T-cell (primary cell): ENCODE data around the gene ATP5ME. TPM values are rescaled to one million over a fixed set of nuclear protein-coding genes. Genes with fewer than 3 reads are reported as not detected.

Experiments
- ATAC-seq, 4 experiments: fragments of 200-7000 bp in 3 of 4; fragments of 150-1000 bp in 1 of 4; cut with Tn5 transposase; replicated peaks in 1 of 4; 1 replicate in 3 of 4; 2 replicates in 1 of 4; pipeline ENCODE4 v1.10.0; 2021; ENCODE audit warnings: moderate library complexity in 3 of 4, mild to moderate bottlenecking in 2 of 4, moderate number of reproducible peaks in 1 of 4
- CTCF ChIA-PET, 2 donors: fragments of 300-600 bp; sonication (Branson Sonifier 250); formaldehyde crosslinking; loops; one replicate each; lab custom pipeline; 2022; ENCODE audit warnings: antibody characterized with exemption in 2 of 2; lab: Charles Lee
- POLR2A ChIA-PET, 2 donors: fragments of 300-600 bp; sonication (Branson Sonifier 250); formaldehyde crosslinking; loops; one replicate each; lab custom pipeline; 2022; ENCODE audit warnings: antibody characterized with exemption in 2 of 2; lab: Charles Lee
- DNase-seq, 35 experiments: peaks; one replicate each; pipeline versions ENCODE4 v3.0.0 to v3.0.0-alpha.2; 2013 to 2023
- H3K27ac ChIP-seq: one replicate; pipeline ENCODE4 v1.5.1; 2013; ENCODE audit warnings: low read length
- H3K27me3 ChIP-seq, 2 experiments: replicated peaks in 1 of 2; 1 replicate in 1 of 2; 2 replicates in 1 of 2; pipeline versions ENCODE4 v1.6.1 to v1.7.0; 2013; ENCODE audit warnings: low read length in 1 of 2, mixed read lengths in 1 of 2; ENCODE audit not compliant: control insufficient read depth in 2 of 2, insufficient read depth in 2 of 2; ENCODE audit errors: extremely low read depth in 1 of 2
- H3K36me3 ChIP-seq, 2 donors: 1 replicate in 1 of 2; 2 replicates in 1 of 2; pipeline versions ENCODE4 v1.6.1 to v1.7.0; 2013; ENCODE audit warnings: low read length in 1 of 2; ENCODE audit not compliant: control insufficient read depth in 2 of 2, insufficient read depth in 1 of 2; ENCODE audit errors: extremely low read depth in 1 of 2
- H3K4me1 ChIP-seq, 2 experiments: 1 replicate in 1 of 2; 2 replicates in 1 of 2; pipeline versions ENCODE4 v1.6.1 to v1.7.0; 2013; ENCODE audit warnings: low read length in 2 of 2, mixed read lengths in 1 of 2; ENCODE audit not compliant: insufficient read depth in 2 of 2, control insufficient read depth in 1 of 2; ENCODE audit errors: extremely low read depth in 1 of 2
- H3K4me3 ChIP-seq, 2 donors: 1 replicate in 1 of 2; 2 replicates in 1 of 2; pipeline versions ENCODE4 v1.5.1 to v1.7.0; 2013; ENCODE audit warnings: mild to moderate bottlenecking in 2 of 2, low read length in 1 of 2, moderate library complexity in 1 of 2; ENCODE audit not compliant: control insufficient read depth in 1 of 2; ENCODE audit errors: extremely low read depth in 1 of 2
- H3K9me3 ChIP-seq: 2 replicates; pipeline ENCODE4 v1.7.0; 2013
- H3K27ac Mint-ChIP-seq, 2 donors: one replicate each; pipeline ENCODE4 v1.8.0; 2020 to 2021; ENCODE audit warnings: mild to moderate bottlenecking in 2 of 2, mixed read lengths in 2 of 2
- H3K27me3 Mint-ChIP-seq, 2 donors: one replicate each; pipeline ENCODE4 v1.8.0; 2021 to 2022; ENCODE audit warnings: mixed read lengths in 2 of 2
- H3K36me3 Mint-ChIP-seq: one replicate; pipeline ENCODE4 v1.8.0; 2021; ENCODE audit warnings: mixed read lengths
- H3K4me1 Mint-ChIP-seq, 3 donors: one replicate each; pipeline ENCODE4 v1.8.0; 2020 to 2022; ENCODE audit warnings: mixed read lengths in 3 of 3, mild to moderate bottlenecking in 1 of 3
- H3K4me3 Mint-ChIP-seq, 3 donors: one replicate each; pipeline ENCODE4 v1.8.0; 2020 to 2022; ENCODE audit warnings: mild to moderate bottlenecking in 3 of 3, mixed read lengths in 3 of 3, moderate library complexity in 3 of 3
- H3K9me3 Mint-ChIP-seq, 3 donors: one replicate each; pipeline ENCODE4 v1.8.0; 2020 to 2022; ENCODE audit warnings: mixed read lengths in 3 of 3
- WGBS: methylation state at CpG from one replicate; pipeline ENCODE4 v1.1.5; 2013; ENCODE audit warnings: missing lambda C conversion rate; ENCODE audit not compliant: insufficient coverage; 5-methylcytosine and 5-hydroxymethylcytosine counted together
- total RNA-seq, 35 experiments: library from RNA in 6 of 35; stranded (reverse) in 6 of 35; fragments of 120-200 nt in 1 of 35; gene quantifications; one replicate each; pipeline versions ENCODE4 v1.2.1 to v1.2.4 and lab custom pipeline; 2013 to 2026

The ATP5ME gene
- total RNA-seq, 5 donors from 2014 or later (not counting 1 experiment from before 2014, with no cell fraction given), result 92.4 to 158 (median 145) TPM

DNA sequence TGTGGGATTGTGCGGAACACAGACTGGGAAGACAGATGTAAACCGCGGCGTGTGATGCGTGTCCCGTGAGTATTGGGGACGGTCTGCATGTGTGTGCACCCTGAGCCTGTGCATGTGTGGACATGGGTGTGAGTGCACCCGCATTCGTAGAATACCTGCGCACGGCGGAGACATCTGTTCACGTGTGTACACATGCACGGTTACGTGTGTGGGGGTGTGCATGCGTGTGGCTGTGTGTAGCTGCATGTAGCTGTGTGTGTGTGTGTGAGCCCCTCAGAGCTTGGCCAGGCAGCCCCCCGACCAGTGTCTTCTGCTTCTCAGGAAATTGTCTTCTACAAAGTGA is 19.6 kb downstream of the ATP5ME start:
- no peak for DNase-seq
- 93% methylated on average over 17 of the region's 17 CpGs for WGBS
- Histone ChIP-seq H3K9me3 (no peaks in the 10 kb centered on the region), H3K27ac (no peak overlapping the region), H3K4me3 (no peak overlapping the region), H3K4me1 (no peaks in the 10 kb centered on the region), H3K36me3 (no peaks in the 10 kb centered on the region), H3K27me3 (peaks cover 0 to 43% of the 10 kb centered on the region in 2 experiments)
- no peaks in the 10 kb centered on the region for H3K4me1 Mint-ChIP-seq
- no peak overlapping the region for H3K27ac Mint-ChIP-seq
- no peaks in the 10 kb centered on the region for H3K9me3 Mint-ChIP-seq
- CTCF ChIA-PET, result no interaction called here
- POLR2A ChIA-PET, result no interaction called here
- H3K27me3 Mint-ChIP-seq, result peaks cover 0 to 17% of the 10 kb centered on the region in 2 donors
- ATAC-seq, result no peak
- no peaks in the 10 kb centered on the region for H3K36me3 Mint-ChIP-seq
- H3K4me3 Mint-ChIP-seq, result no peak overlapping the region

DNA sequence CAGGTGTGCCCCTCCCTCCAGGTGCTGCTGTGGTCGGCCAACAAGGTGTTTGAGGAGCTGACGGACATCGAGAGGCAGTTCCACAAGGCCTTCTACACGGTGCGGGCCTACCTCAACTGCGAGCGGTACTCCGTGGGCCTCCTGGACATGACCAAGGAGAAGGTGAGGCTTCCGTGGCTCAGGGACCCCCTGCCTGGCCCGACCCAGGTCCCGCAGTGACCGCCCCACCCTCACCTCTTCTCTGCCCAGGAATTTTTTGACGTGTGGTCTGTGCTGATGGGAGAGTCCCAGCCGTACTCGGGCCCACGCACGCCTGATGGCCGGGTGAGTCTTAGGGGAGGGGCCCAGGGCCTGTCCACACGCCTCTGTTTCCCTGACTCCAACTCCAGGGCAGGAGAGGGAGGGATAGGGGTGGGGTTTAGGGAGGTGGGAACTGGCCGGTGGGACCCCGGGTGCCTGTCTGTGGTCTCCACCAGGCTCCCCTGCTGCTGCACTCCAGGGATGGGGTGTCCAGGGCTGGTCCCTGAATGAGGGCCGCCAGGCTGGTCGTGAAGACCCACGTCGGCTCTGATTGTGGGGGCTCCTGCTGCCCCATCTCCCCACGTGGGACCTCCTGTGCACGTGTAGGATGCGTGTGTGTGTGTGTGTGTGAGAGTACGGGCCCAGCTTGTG is 20.1 kb downstream of the ATP5ME start:
- ChIA-PET CTCF (no interaction called here), POLR2A (no interaction called here)
- Histone ChIP-seq H3K27me3 (peaks cover 0 to 48% of the 10 kb centered on the region in 2 experiments), H3K4me1 (no peaks in the 10 kb centered on the region), H3K4me3 (no peak overlapping the region), H3K9me3 (no peaks in the 10 kb centered on the region), H3K27ac (no peak overlapping the region), H3K36me3 (no peaks in the 10 kb centered on the region)
- no peaks in the 10 kb centered on the region for H3K9me3 Mint-ChIP-seq
- WGBS, result 91% methylated on average over 25 of the region's 29 CpGs
- DNase-seq, result no peak
- H3K27me3 Mint-ChIP-seq, result peaks cover 0 to 17% of the 10 kb centered on the region in 2 donors
- no peak for ATAC-seq
- H3K4me3 Mint-ChIP-seq, result no peak overlapping the region
- H3K36me3 Mint-ChIP-seq, result no peaks in the 10 kb centered on the region
- H3K4me1 Mint-ChIP-seq, result no peaks in the 10 kb centered on the region
- no peak overlapping the region for H3K27ac Mint-ChIP-seq

DNA sequence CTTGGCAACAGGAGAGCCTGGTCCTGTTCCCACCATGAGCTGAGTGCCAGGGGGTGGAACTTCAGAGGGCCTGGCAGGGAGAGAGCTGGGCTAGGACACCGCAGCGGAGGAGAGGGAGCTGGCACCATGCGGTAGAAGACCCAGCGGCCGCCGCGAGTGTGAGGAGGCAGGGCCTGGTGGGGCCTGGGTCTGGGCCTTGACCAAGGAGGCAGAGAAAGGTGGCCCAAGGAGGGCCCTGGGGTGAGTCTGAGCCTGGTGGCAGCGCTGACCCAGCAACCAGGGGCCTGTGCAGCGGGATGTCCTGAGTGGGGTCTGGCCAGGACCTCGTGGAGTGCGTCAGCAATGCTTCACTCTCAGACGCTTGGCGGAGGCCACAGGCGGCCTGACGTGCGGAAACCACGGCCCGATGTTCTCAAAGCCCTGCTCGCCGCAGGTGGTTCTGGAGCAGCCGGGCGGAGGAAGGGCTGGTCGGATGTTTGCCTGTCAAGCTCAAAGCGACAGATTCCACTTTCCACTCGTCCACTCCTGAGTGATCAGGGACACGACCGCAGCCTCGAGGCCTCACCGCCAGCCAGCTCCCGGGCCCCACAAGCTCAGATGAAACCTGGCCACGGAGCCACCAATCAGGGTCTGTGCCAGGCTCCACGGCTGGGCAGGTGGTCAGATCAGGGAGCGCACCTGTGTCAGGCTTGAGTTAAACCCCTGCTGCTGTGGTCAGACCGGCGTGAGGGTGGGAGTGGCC is 20.8 kb downstream of the ATP5ME start:
- 90% methylated on average over 35 of the region's 35 CpGs for WGBS
- POLR2A ChIA-PET, result no interaction called here
- no peak overlapping the region for H3K27ac Mint-ChIP-seq
- H3K4me3 Mint-ChIP-seq, result no peak overlapping the region
- H3K9me3 ChIP-seq, result no peaks in the 10 kb centered on the region
- H3K4me3 ChIP-seq, result no peak overlapping the region
- H3K36me3 ChIP-seq, result no peaks in the 10 kb centered on the region
- DNase-seq (no peak), ATAC-seq (no peak)
- no peak overlapping the region for H3K27ac ChIP-seq
- no peaks in the 10 kb centered on the region for H3K36me3 Mint-ChIP-seq
- peaks cover 0 to 55% of the 10 kb centered on the region in 2 experiments for H3K27me3 ChIP-seq
- no peaks in the 10 kb centered on the region for H3K9me3 Mint-ChIP-seq
- CTCF ChIA-PET, result no interaction called here
- no peaks in the 10 kb centered on the region for H3K4me1 ChIP-seq
- no peaks in the 10 kb centered on the region for H3K4me1 Mint-ChIP-seq
- peaks cover 0 to 18% of the 10 kb centered on the region in 2 donors for H3K27me3 Mint-ChIP-seq

DNA sequence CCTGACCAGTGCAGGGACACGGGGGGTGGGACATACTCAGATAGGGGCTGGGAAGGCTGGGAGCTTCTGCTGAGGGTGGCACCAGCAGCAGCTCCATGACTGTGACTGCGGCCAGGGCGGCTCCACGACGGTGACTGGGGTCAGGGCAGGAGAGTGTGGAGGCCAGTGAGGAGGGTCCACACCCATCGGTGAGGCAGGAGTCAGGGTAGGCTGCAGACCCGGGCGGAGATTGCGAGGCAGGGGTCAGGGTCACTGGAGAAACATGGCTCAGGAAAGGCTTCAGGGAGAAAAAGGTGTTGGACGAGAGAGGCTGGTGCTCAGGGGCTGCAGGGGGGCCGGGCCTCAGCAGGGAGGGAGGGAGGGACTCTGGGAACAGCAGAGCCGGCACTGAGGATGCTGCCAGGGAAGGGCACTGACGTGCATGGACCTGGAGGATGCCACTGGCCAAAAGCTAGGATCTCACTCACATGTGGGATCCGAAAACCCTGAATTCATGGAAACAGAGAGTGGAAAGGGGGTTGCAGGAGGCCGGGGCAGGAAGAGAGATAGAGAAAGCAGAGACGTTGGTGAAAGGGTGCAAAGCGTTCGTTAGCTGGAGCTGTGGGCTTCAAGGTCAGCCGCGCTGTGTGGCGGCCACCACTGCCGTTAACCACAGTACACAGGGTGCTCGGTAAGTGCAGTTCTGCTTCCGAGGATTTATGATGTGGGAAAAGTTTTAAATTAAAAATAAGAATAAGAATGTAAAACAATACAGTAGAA is 22.0 kb downstream of the ATP5ME start:
- H3K4me1 ChIP-seq, result no peaks in the 10 kb centered on the region
- DNase-seq, result no peak
- no peak overlapping the region for H3K4me3 ChIP-seq
- Mint-ChIP-seq H3K27ac (no peak overlapping the region), H3K9me3 (no peaks in the 10 kb centered on the region), H3K36me3 (no peaks in the 10 kb centered on the region), H3K4me3 (no peak overlapping the region), H3K27me3 (peaks cover 0 to 21% of the 10 kb centered on the region in 2 donors), H3K4me1 (no peaks in the 10 kb centered on the region)
- ATAC-seq, result no peak
- ChIA-PET CTCF (no interaction called here), POLR2A (no interaction called here)
- WGBS, result 77% methylated on average over 16 of the region's 24 CpGs
- no peaks in the 10 kb centered on the region for H3K36me3 ChIP-seq
- H3K27ac ChIP-seq, result no peak overlapping the region
- peaks cover 0 to 66% of the 10 kb centered on the region in 2 experiments for H3K27me3 ChIP-seq
- no peaks in the 10 kb centered on the region for H3K9me3 ChIP-seq

DNA sequence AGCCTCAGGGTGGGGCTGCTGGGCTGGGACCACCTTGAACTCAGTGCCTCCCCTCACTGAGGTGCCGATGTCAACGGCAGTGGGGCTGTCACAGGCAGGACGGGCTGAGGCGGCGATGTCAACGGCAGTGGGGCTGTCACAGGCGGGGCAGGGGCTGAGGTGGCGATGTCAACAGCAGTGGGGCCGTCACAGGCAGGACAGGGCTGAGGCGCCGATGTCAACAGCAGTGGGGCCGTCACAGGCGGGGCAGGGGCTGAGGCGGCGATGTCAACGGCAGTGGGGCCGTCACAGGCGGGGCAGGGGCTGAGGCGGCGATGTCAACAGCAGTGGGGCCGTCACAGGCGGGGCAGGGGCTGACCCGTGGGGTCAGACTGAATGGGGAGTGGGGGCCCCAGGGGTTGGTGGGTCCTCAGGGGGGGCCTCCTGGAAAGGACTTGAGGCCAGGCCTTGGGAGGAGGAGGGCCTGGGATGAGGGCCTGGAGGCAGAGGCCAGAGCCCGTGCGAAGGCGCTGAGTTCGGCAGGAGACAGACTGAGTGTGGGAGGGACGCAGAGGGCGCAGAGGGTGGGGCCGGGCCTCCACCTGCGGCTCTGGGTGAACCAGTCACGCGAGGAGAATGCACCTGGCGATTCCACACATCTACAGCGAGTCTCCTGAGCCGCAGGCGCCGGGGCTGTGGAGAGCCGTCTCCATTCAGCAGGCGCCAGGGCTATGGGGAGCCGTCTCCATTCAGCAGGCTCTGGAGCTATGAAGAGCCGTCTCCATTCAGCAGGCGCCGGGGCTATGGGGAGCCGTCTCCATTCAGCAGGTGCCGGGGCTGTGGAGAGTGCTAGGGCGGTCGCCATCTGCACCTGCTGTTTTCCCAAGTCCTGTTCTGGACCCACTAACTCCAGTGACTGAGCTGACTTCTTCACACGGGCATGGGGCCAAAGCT is 22.9 kb downstream of the ATP5ME start:
- DNase-seq, result no peak

DNA sequence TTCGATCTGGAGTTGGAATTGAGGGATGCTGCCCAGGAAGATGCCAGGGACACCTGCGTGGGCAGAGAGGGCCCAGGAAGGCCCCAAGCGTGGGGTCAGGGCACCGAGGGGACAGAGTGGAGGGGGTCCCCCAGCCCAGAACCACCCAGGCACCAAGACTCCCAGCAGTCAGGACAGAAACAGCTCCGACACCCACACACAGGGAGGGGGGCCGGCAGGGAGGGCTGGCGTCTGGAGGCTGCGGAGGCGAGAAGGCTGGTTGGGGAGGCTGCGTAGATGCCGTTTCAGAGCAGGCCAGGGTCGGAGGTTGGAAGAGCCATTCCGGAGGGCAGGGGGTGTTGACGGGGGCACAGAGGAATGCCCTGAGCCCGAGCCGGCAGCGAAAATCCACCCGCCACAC is 23.6 kb downstream of the ATP5ME start:
- H3K36me3 ChIP-seq, result no peaks in the 10 kb centered on the region
- H3K4me1 ChIP-seq, result no peaks in the 10 kb centered on the region
- no peaks in the 10 kb centered on the region for H3K9me3 ChIP-seq
- peaks cover 5 to 12% (median 5%) of the 10 kb centered on the region in 3 donors for H3K4me1 Mint-ChIP-seq
- no peak for ATAC-seq
- H3K9me3 Mint-ChIP-seq, result no peaks in the 10 kb centered on the region
- 85% methylated on average over 15 of the region's 18 CpGs for WGBS
- no peak overlapping the region for H3K27ac ChIP-seq
- peaks cover 0 to 70% of the 10 kb centered on the region in 2 experiments for H3K27me3 ChIP-seq
- no peak overlapping the region for H3K27ac Mint-ChIP-seq
- no peak for DNase-seq
- H3K4me3 ChIP-seq, result no peak overlapping the region
- H3K4me3 Mint-ChIP-seq, result no peak overlapping the region
- ChIA-PET CTCF (no interaction called here), POLR2A (no interaction called here)
- peaks cover 11 to 31% of the 10 kb centered on the region in 2 donors for H3K27me3 Mint-ChIP-seq
- H3K36me3 Mint-ChIP-seq, result no peaks in the 10 kb centered on the region

More for the DNA sequence above, 22.9 kb downstream of the ATP5ME start:
- no peaks in the 10 kb centered on the region for H3K36me3 Mint-ChIP-seq
- POLR2A ChIA-PET, result no interaction called here
- H3K27me3 Mint-ChIP-seq, result peaks cover 5 to 26% of the 10 kb centered on the region in 2 donors
- ATAC-seq, result no peak
- no peaks in the 10 kb centered on the region for H3K9me3 ChIP-seq
- H3K4me3 Mint-ChIP-seq, result no peak overlapping the region
- no peak overlapping the region for H3K27ac ChIP-seq
- 54% methylated on average over 32 of the region's 49 CpGs for WGBS
- no peak overlapping the region for H3K4me3 ChIP-seq
- H3K36me3 ChIP-seq, result no peaks in the 10 kb centered on the region
- H3K27ac Mint-ChIP-seq, result no peak overlapping the region
- CTCF ChIA-PET, result no interaction called here
- H3K9me3 Mint-ChIP-seq, result no peaks in the 10 kb centered on the region
- peaks cover 3 to 7% (median 4%) of the 10 kb centered on the region in 3 donors for H3K4me1 Mint-ChIP-seq
- peaks cover 0 to 73% of the 10 kb centered on the region in 2 experiments for H3K27me3 ChIP-seq
- H3K4me1 ChIP-seq, result no peaks in the 10 kb centered on the region
